Activated CD8-positive, alpha-beta memory T cell treated with anti-CD3 and anti-CD28 coated beads, Interleukin-2, amount 50 U/mL, for 24 hours (primary cell): ENCODE results near the gene KLF9.

Experiments used
- DNase-seq: peaks from one replicate; pipeline ENCODE4 v3.0.0-alpha.2; 2020; ENCODE audit errors: extremely low read depth

Gene KLF9

DNA sequence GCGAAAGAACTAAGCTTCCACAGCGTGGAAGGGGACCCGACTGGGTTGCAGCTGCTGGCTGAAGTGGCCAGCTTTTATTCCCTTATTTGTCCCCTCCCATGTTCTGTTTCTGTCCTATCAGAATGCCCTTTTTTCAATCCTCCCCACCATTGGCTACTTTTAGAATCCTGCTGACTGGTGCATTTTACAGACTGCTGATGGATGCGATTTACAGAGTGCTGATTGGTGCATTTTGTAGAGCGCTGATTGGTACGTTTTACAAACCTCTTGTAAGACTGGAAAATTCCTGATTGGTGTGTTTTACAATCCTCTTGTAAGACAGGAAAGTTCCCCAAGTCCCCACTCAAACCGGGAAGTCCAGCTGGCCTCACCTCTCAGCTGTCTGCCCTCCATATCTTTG, 50.7 kb downstream of the KLF9 start:
- no peak for DNase-seq

DNA sequence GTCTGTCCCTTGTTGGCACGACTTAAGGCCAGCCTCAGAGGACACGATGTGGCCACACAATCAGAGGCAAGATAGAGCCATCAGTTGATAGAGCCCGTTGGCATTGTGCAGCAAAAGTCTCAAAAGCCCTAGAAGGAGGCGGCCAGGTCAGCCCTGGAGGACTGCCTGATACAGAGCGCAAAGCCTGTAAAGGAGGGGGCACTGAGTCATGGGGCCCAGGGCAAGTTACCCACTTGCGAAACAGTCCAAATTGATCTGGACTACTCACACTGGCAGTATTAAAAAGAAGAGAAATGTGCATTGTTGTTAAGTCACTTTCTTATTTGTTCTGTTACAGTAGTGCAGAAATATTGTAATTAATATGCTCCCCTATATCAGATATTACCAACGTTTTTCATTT, 51.5 kb downstream of the KLF9 start:
- no peak for DNase-seq

DNA sequence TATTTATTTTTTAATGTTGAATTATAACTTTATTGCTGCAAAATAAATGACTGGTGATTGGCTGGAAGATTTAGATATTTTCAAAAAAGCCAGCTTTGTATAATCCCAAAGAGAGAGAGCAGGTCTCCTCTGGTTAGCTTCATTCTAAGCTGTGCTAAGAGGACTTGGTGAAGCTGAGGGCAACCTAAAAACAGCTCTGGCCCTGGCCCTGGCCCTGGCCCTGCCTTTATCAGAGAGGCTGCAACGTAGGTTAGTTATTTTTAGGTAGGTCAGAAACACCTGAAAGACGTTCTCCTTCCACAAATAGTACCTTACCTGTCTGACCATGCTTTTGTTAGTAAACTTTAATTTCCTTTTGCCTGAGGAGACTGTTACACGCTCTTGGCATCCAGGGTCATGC, 58.7 kb downstream of the KLF9 start:
- DNase-seq: no peak

DNA sequence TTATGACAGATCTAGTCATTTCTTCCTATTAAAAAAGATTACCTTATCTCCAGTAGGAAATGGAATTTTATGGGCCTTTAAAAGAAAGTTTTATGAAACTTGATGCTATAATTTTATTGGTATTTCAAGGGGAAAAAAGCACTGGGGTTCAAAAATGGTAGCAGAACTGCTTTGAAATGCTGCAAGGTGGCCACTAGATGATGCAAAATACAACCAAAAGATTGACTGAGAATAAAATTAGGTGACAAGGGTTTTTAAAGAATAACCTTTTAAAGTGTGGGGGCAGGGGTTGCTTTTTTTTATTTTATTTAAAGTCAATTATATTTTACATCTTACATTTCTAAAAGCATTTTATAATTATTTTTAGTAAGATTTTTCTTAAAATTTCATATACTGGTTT, 61.7 kb downstream of the KLF9 start:
- DNase-seq: no peak

DNA sequence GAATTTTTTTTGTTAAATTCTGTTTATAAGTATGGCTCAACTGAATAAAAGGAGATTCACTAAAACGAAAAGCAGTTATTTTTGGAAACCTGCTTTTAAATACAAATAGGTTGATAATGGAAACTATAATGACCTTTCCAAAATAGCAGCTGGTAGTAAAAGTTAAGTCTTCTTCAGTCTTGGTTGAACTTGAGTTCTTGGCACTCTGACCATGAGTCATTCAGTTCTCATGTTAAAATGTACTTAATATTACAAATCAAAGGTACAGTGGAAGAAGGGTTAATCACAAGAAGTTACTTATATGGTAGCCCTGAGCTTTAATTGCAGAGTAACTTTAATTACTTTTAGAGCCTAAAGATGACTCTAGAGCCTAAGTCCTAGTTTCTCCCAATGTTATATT, 62.1 kb downstream of the KLF9 start:
- no peak for DNase-seq

DNA sequence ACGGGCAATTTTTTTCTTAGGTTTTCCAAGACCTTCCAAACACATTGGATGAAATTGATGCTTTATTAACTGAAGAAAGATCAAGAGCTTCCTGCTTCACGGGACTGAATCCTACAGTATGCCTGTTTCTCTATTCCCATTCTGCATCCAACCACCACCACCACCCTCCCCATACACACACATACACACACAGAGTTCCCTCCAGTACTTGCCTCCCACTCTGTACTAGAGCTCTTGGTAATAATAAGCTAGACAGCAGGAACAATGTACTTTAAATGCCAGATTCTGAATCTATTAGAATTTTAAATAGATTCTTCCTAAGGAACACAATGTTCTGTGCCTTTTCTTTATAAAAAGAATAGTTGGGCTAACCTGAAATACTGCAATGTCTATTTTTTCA, 67.4 kb downstream of the KLF9 start:
- DNase-seq: no peak

DNA sequence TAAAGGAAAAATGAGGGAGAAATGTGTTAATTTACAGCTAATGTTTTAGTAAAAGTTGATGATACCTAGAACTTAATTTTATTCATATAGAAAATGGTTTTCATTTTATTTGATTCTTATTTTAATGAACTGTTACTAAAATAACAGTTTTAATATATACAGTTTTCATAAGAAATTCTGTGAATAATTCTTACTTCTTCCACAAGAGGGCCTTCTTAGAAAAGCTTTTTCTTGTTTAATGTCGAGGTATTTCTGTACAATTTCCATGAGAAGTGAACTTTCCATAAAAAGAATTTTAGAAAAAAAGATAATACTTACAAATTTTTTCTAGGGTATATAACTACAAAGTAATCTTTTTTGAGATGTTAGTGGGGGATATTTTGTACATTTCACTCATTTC, 73.9 kb downstream of the KLF9 start:
- no peak for DNase-seq
